GM18870 (cell line): ENCODE measurements around the gene SUMF1.
A peak's percentile ranks its signal among the peaks of the same experiment; 100 is the strongest.
"Not testable (repeated sequence)": the region's sequence is repeated elsewhere in the genome, so short reads cannot be mapped to it uniquely, and the experiment has no call there.

Experiments used
- ATAC-seq: cut with Tn5 transposase; IDR thresholded peaks from one replicate; pipeline ENCODE4 v1.9.1; 2021; ENCODE audit warnings: moderate library complexity; ENCODE audit not compliant: unreplicated experiment

Gene SUMF1

GRCh38 chr3:4462369-4463040 lies 4.6 kb downstream of the SUMF1 start:
- no peak for ATAC-seq

GRCh38 chr3:4461468-4462090 lies 5.5 kb downstream of the SUMF1 start:
- no peak for ATAC-seq

- no peak for ATAC-seq
These were observed 6.7 kb downstream of the SUMF1 start for GRCh38 chr3:4460334-4460733.

GRCh38 chr3:4458961-4459360 lies 8.1 kb downstream of the SUMF1 start:
- ATAC-seq, result no peak

- ATAC-seq, result not testable (repeated sequence)
These were observed 10.3 kb downstream of the SUMF1 start for GRCh38 chr3:4456780-4457179.

- no peak for ATAC-seq
These were observed 12.9 kb downstream of the SUMF1 start for GRCh38 chr3:4454142-4454541.

GRCh38 chr3:4449043-4449805 lies 17.8 kb downstream of the SUMF1 start:
- ATAC-seq, result no peak

- no peak for ATAC-seq
These were observed 18.9 kb downstream of the SUMF1 start for GRCh38 chr3:4448187-4448586.

- ATAC-seq, result no peak
These were observed 19.6 kb downstream of the SUMF1 start for GRCh38 chr3:4447295-4447999.

GRCh38 chr3:4440951-4441350 lies 26.1 kb downstream of the SUMF1 start:
- ATAC-seq, result no peak

GRCh38 chr3:4438296-4438695 lies 28.8 kb downstream of the SUMF1 start:
- no peak for ATAC-seq

- ATAC-seq, result no peak
These were observed 34.8 kb downstream of the SUMF1 start for GRCh38 chr3:4432259-4432658.

GRCh38 chr3:4429648-4430350 lies 37.3 kb downstream of the SUMF1 start:
- no peak for ATAC-seq

GRCh38 chr3:4426782-4427344 lies 40.2 kb downstream of the SUMF1 start:
- peak; percentile 95 for ATAC-seq

- ATAC-seq, result no peak
These were observed 40.7 kb downstream of the SUMF1 start for GRCh38 chr3:4426261-4426781.

GRCh38 chr3:4425707-4426106 lies 41.4 kb downstream of the SUMF1 start:
- no peak for ATAC-seq

- no peak for ATAC-seq
These were observed 42.0 kb downstream of the SUMF1 start for GRCh38 chr3:4425055-4425454.

- ATAC-seq, result peak; percentile 87
These were observed 45.9 kb downstream of the SUMF1 start for GRCh38 chr3:4421121-4421520.

- ATAC-seq, result no peak
These were observed 47.1 kb downstream of the SUMF1 start for GRCh38 chr3:4419920-4420319.

GRCh38 chr3:4419386-4419785 lies 47.7 kb downstream of the SUMF1 start:
- ATAC-seq, result no peak
